ENCODE measurements around the gene TC2N. TPM values are rescaled to one million over a fixed set of nuclear protein-coding genes. Genes with fewer than 3 reads are reported as not detected.

Gene TC2N
- polyA plus RNA-seq, 3 donors = 9.6 to 13.7 (median 11.4) TPM

Other genes starting within 250 kb of the TC2N start
- 1 to 10 TPM in 1 of 3 donors, under 1 TPM in 2; 0.60 to 1.5 (median 0.78) TPM for gene CATSPERB, start 135.4 kb downstream of the TC2N start, polyA plus RNA-seq (ENCODE audit: insufficient read length in 3 of 3)
- gene FBLN5, start 80.2 kb upstream of the TC2N start, polyA plus RNA-seq (ENCODE audit: insufficient read length in 3 of 3) = 100 to 1,000 TPM; 141 to 166 (median 165) TPM
- gene TRIP11, start 172.5 kb upstream of the TC2N start, polyA plus RNA-seq (ENCODE audit: insufficient read length in 3 of 3) = 10 to 100 TPM; 34.8 to 42.4 (median 38.5) TPM
- gene ATXN3, start 239.0 kb upstream of the TC2N start, polyA plus RNA-seq (ENCODE audit: insufficient read length in 3 of 3) = 10 to 100 TPM; 22.1 to 37.7 (median 36.9) TPM